ENCODE results near the gene PNPLA5.

DNA sequence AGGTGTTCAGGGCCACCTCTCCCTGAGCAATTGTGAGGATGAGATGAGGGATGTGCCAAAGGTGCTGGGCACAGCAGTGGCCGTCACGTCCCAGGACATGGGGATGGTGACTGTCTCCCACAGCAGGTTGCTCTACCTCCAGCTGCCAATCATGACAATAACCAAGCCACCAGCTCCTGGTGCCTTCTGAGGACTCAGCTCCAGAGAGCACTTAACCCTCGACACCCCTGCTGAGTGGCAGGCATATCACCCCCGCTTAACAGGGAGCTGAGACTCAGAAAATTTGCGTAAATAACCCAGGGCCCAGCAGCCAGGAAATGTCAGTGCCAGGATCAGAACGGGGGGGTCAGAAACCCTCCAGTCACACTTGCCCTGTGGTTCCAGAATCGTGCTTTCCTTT, 8.4 kb upstream of the PNPLA5 start:
- TF ChIP-seq, protein P1, sequence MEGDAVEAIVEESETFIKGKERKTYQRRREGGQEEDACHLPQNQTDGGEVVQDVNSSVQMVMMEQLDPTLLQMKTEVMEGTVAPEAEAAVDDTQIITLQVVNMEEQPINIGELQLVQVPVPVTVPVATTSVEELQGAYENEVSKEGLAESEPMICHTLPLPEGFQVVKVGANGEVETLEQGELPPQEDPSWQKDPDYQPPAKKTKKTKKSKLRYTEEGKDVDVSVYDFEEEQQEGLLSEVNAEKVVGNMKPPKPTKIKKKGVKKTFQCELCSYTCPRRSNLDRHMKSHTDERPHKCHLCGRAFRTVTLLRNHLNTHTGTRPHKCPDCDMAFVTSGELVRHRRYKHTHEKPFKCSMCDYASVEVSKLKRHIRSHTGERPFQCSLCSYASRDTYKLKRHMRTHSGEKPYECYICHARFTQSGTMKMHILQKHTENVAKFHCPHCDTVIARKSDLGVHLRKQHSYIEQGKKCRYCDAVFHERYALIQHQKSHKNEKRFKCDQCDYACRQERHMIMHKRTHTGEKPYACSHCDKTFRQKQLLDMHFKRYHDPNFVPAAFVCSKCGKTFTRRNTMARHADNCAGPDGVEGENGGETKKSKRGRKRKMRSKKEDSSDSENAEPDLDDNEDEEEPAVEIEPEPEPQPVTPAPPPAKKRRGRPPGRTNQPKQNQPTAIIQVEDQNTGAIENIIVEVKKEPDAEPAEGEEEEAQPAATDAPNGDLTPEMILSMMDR (conservative IDR thresholded peaks at IDR 0.05; ENCODE audit: low read length) = no peak
- TF ChIP-seq EZH2phosphoT487 (IDR thresholded peaks at IDR 0.05; ENCODE audit: borderline replicate concordance) = no peak

All from Loucy (cell line).